ENCODE measurements around the gene ERCC4. TPM values are rescaled to one million over a fixed set of nuclear protein-coding genes. Genes with fewer than 3 reads are reported as not detected.

The ERCC4 gene
- total and polyA plus RNA-seq, 3 donors from 2014 or later, result 17.7 to 29.3 (median 19.6) TPM

GRCh38 chr16:13999071-13999894, 79.3 kb downstream of the ERCC4 start:
- DNase-seq, result no peak
- no peaks in the 10 kb centered on the region for H3K9me3 ChIP-seq
- TF ChIP-seq POLR2A (IDR thresholded peaks at IDR 0.05) (no peak), CTCF (IDR thresholded peaks at IDR 0.05) (no peak)
- 63% methylated on average over 10 of the region's 10 CpGs for WGBS, 2 donors
- intact Hi-C loops (cut with DNase I; ENCODE audit: low total_unique reads), result no loop called here
- H3K27ac ChIP-seq, result no peak overlapping the region
- no peaks in the 10 kb centered on the region for H3K36me3 ChIP-seq (ENCODE audit: low read depth, missing control alignments)
- H3K4me3 ChIP-seq, result no peak overlapping the region
- H3K27me3 ChIP-seq, result no peaks in the 10 kb centered on the region
- peaks cover 12% of the 10 kb centered on the region for H3K4me1 ChIP-seq

GRCh38 chr16:13999895-14000425, 80.0 kb downstream of the ERCC4 start:
- Histone ChIP-seq H3K4me3 (no peak overlapping the region), H3K27ac (no peak overlapping the region), H3K9me3 (no peaks in the 10 kb centered on the region), H3K27me3 (no peaks in the 10 kb centered on the region), H3K4me1 (peaks cover 14% of the 10 kb centered on the region), H3K36me3 (ENCODE audit: low read depth, missing control alignments) (no peaks in the 10 kb centered on the region)
- no peak for TF ChIP-seq CTCF (IDR thresholded peaks at IDR 0.05)
- DNase-seq, result no peak
- 49 to 55% methylated on average over 12 of the region's 12 CpGs for WGBS, 2 donors
- intact Hi-C loops (cut with DNase I; ENCODE audit: low total_unique reads), result no loop called here

- no peak for TF ChIP-seq POLR2A (IDR thresholded peaks at IDR 0.05)
- no peak for TF ChIP-seq CTCF (IDR thresholded peaks at IDR 0.05)
- H3K27ac ChIP-seq, result no peak overlapping the region
- no peak overlapping the region for H3K4me3 ChIP-seq
- H3K4me1 ChIP-seq, result peaks cover 15% of the 10 kb centered on the region
- H3K9me3 ChIP-seq, result no peaks in the 10 kb centered on the region
- H3K36me3 ChIP-seq (ENCODE audit: low read depth, missing control alignments), result no peaks in the 10 kb centered on the region
- H3K27me3 ChIP-seq, result no peaks in the 10 kb centered on the region
- intact Hi-C loops (cut with DNase I; ENCODE audit: low total_unique reads), result no loop called here
- no peak for DNase-seq
- 98 to 100% methylated on average over 1 to 10 of the region's 10 CpGs for WGBS, 2 donors
Measured at GRCh38 chr16:14001521-14001920, 81.6 kb downstream of the ERCC4 start.

Other genes starting within 250 kb of the ERCC4 start
- gene MRTFB, start 151.2 kb downstream of the ERCC4 start, total RNA-seq, result 100 to 1,000 TPM in 1 of 2 donors, 10 to 100 TPM in 1; 91.4 to 140 TPM
- gene MRTFB, start 151.2 kb downstream of the ERCC4 start, polyA plus RNA-seq (ENCODE audit: insufficient read depth, low read depth, low replicate concordance), result 41.4 TPM